ENCODE data around the gene RANBP17. TPM values are rescaled to one million over a fixed set of nuclear protein-coding genes. Genes with fewer than 3 reads are reported as not detected.
A peak's percentile ranks its signal among the peaks of the same experiment; 100 is the strongest.

The RANBP17 gene
- polyA plus RNA-seq, 1 of the 3 experiments (the other 2 are of a cell fraction): 6.0 TPM

- ChIA-PET CTCF (interaction anchor here (0.7 kb wide), 1 partner anchor 12 kb away, joined by 3 read pairs; no protein-coding TSS in a partner anchor), POLR2A (no interaction called here)
- TF ChIP-seq POLR2AphosphoS5 (IDR thresholded peaks at IDR 0.05; ENCODE audit: low read depth, low read length): no peak
- no peak for TF ChIP-seq EZH2phosphoT487 (IDR thresholded peaks at IDR 0.05; ENCODE audit: borderline replicate concordance, low read depth)
- TF ChIP-seq REST (IDR thresholded peaks at IDR 0.05; ENCODE audit: low read depth, low read length): no peak
- TF ChIP-seq EP300 (IDR thresholded peaks at IDR 0.05; ENCODE audit: borderline replicate concordance in 1 of 2, low read depth in 1 of 2, low read length in 1 of 2): no peak
- TF ChIP-seq TCF12 (IDR thresholded peaks at IDR 0.05): no peak
- no peak for TF ChIP-seq FOSL2 (IDR thresholded peaks at IDR 0.05; ENCODE audit: borderline replicate concordance, low read depth)
- WGBS (ENCODE audit: low lambda C conversion rate): 79% methylated on average over 1 of the region's 1 CpG
- Histone ChIP-seq H3K27me3 (ENCODE audit: insufficient read depth) (no peaks in the 10 kb centered on the region), H3K4me2 (no peak overlapping the region), H4K20me1 (ENCODE audit: insufficient read depth) (no peaks in the 10 kb centered on the region), H3K4me3 (ENCODE audit: low read depth in 2 of 2, low read length in 1 of 2) (no peak overlapping the region), H3K9ac (no peak overlapping the region), H3K36me3 (replicated peaks in 1 of 2; ENCODE audit: control insufficient read depth in 1 of 2, insufficient read depth in 2 of 2, low read length in 1 of 2) (peaks cover 0 to under 1% of the 10 kb centered on the region in 2 experiments), H3K4me1 (ENCODE audit: control insufficient read depth in 1 of 2, insufficient read depth in 2 of 2, low read depth in 1 of 2, low read length in 1 of 2) (no peaks in the 10 kb centered on the region), H3F3A (replicated peaks; ENCODE audit: insufficient read depth) (peaks cover 3% of the 10 kb centered on the region), H3K9me3 (no peaks in the 10 kb centered on the region), H3K27ac (ENCODE audit: low read depth in 2 of 2, low read length in 1 of 2) (no peak overlapping the region), H2AFZ (ENCODE audit: low read depth) (no peak overlapping the region), H3K79me2 (ENCODE audit: insufficient read depth) (no peaks in the 10 kb centered on the region), H3K9me2 (0 out of 2 replicates have a peak, but pooled peaks cover 3% of the 10 kb centered on the region)
- no peak for DNase-seq
Measured at GRCh38 chr5:171081319-171081718, 219.5 kb downstream of the RANBP17 start.

GRCh38 chr5:171092194-171092593 is 230.4 kb downstream of the RANBP17 start:
- Histone ChIP-seq H3K9me3 (no peaks in the 10 kb centered on the region), H3F3A (replicated peaks; ENCODE audit: insufficient read depth) (no peaks in the 10 kb centered on the region), H3K27ac (ENCODE audit: low read depth in 2 of 2, low read length in 1 of 2) (peak overlapping the region in 1 of 2 experiments; percentile 89; a peak in 2 of 4 replicates), H3K9me2 (no peaks in the 10 kb centered on the region), H3K27me3 (ENCODE audit: insufficient read depth) (no peaks in the 10 kb centered on the region), H3K4me1 (ENCODE audit: control insufficient read depth in 1 of 2, insufficient read depth in 2 of 2, low read depth in 1 of 2, low read length in 1 of 2) (peaks cover 0 to 19% of the 10 kb centered on the region in 2 experiments; a peak in 2 of 4 replicates), H2AFZ (ENCODE audit: low read depth) (no peak overlapping the region), H4K20me1 (ENCODE audit: insufficient read depth) (no peaks in the 10 kb centered on the region), H3K36me3 (replicated peaks in 1 of 2; ENCODE audit: control insufficient read depth in 1 of 2, insufficient read depth in 2 of 2, low read length in 1 of 2) (no peaks in the 10 kb centered on the region), H3K9ac (no peak overlapping the region), H3K79me2 (ENCODE audit: insufficient read depth) (no peaks in the 10 kb centered on the region), H3K4me3 (ENCODE audit: low read depth in 2 of 2, low read length in 1 of 2) (no peak overlapping the region), H3K4me2 (no peak overlapping the region)
- TF ChIP-seq, protein P1, sequence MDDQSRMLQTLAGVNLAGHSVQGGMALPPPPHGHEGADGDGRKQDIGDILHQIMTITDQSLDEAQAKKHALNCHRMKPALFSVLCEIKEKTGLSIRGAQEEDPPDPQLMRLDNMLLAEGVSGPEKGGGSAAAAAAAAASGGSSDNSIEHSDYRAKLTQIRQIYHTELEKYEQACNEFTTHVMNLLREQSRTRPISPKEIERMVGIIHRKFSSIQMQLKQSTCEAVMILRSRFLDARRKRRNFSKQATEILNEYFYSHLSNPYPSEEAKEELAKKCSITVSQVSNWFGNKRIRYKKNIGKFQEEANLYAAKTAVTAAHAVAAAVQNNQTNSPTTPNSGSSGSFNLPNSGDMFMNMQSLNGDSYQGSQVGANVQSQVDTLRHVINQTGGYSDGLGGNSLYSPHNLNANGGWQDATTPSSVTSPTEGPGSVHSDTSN (IDR thresholded peaks at IDR 0.05): 0 out of 2 replicates have a peak, but pooled peaks have one; percentile 16
- TF ChIP-seq USF1 (IDR thresholded peaks at IDR 0.05; ENCODE audit: borderline replicate concordance, low read depth): no peak
- TF ChIP-seq EZH2phosphoT487 (IDR thresholded peaks at IDR 0.05; ENCODE audit: borderline replicate concordance, low read depth): no peak
- TF ChIP-seq RXRA (IDR thresholded peaks at IDR 0.05; ENCODE audit: borderline replicate concordance, low read depth): no peak
- TF ChIP-seq GATA2 (CRISPR knock-in tag; IDR thresholded peaks at IDR 0.05): no peak
- TF ChIP-seq JUND (IDR thresholded peaks at IDR 0.05): peak; percentile 49; the same call in 1 of the 2 replicates
- TF ChIP-seq, protein P2, sequence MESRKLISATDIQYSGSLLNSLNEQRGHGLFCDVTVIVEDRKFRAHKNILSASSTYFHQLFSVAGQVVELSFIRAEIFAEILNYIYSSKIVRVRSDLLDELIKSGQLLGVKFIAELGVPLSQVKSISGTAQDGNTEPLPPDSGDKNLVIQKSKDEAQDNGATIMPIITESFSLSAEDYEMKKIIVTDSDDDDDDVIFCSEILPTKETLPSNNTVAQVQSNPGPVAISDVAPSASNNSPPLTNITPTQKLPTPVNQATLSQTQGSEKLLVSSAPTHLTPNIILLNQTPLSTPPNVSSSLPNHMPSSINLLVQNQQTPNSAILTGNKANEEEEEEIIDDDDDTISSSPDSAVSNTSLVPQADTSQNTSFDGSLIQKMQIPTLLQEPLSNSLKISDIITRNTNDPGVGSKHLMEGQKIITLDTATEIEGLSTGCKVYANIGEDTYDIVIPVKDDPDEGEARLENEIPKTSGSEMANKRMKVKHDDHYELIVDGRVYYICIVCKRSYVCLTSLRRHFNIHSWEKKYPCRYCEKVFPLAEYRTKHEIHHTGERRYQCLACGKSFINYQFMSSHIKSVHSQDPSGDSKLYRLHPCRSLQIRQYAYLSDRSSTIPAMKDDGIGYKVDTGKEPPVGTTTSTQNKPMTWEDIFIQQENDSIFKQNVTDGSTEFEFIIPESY (IDR thresholded peaks at IDR 0.05; ENCODE audit: borderline replicate concordance, low read depth): no peak
- TF ChIP-seq FOXJ3 (CRISPR knock-in tag; IDR thresholded peaks at IDR 0.05): no peak
- TF ChIP-seq FOSL2 (IDR thresholded peaks at IDR 0.05; ENCODE audit: borderline replicate concordance, low read depth): peak; percentile 35; the same call in 1 of the 2 replicates
- TF ChIP-seq GABPA (IDR thresholded peaks at IDR 0.05; ENCODE audit: low read depth): no peak
- TF ChIP-seq RCOR1 (IDR thresholded peaks at IDR 0.05; ENCODE audit: low read length): no peak
- TF ChIP-seq ELF1 (IDR thresholded peaks at IDR 0.05): no peak
- no peak for TF ChIP-seq CHD2 (IDR thresholded peaks at IDR 0.05; ENCODE audit: low read length, partially characterized antibody)
- WGBS (ENCODE audit: low lambda C conversion rate): 58% methylated on average over 2 of the region's 2 CpGs
- no peak for DNase-seq
- POLR2A ChIA-PET: interaction anchor here (1.0 to 1.9 kb wide), 2 partner anchors 36 to 113 kb away, joined by 4 to 7 read pairs; no protein-coding TSS in a partner anchor
- CTCF ChIA-PET: interaction anchor here (1.5 to 2.9 kb wide), 5 partner anchors 11 to 348 kb away, joined by 3 to 10 read pairs (median 6); no protein-coding TSS in a partner anchor

All from SK-N-SH (cell line).